ACC112 (cell line): ENCODE results near the gene EFHC2.
"Not testable (repeated sequence)": the region's sequence is repeated elsewhere in the genome, so short reads cannot be mapped to it uniquely, and the experiment has no call there.

Source experiments
- H2AFZ ChIP-seq: fragments of 200-600 bp; sonication (generic); one replicate; pipeline ENCODE4 v1.6.0; 2017; ENCODE audit warnings: antibody characterized with exemption, low read length; ENCODE audit not compliant: unreplicated experiment
- H3K27ac ChIP-seq: fragments of 200-600 bp; sonication (generic); 2 replicates; pipeline ENCODE4 v1.5.1; 2014; ENCODE audit warnings: low read depth, mild to moderate bottlenecking, antibody characterized with exemption, low read length, moderate library complexity
- H3K27me3 ChIP-seq: fragments of 200-600 bp; sonication (generic); 2 replicates; pipeline ENCODE4 v1.6.1; 2014; ENCODE audit warnings: mild to moderate bottlenecking, antibody characterized with exemption, low read length, moderate library complexity, mixed read lengths; ENCODE audit not compliant: insufficient read depth
- H3K36me3 ChIP-seq: fragments of 200-600 bp; sonication (generic); 2 replicates; pipeline ENCODE4 v1.6.1; 2016; ENCODE audit warnings: mild to moderate bottlenecking, antibody characterized with exemption, low read length, moderate library complexity, mixed read lengths; ENCODE audit not compliant: insufficient read depth
- H3K4me1 ChIP-seq: fragments of 200-600 bp; sonication (generic); one replicate; pipeline ENCODE4 v1.6.1; 2016; ENCODE audit warnings: low read length, mixed read lengths; ENCODE audit not compliant: insufficient read depth, unreplicated experiment, control insufficient read depth
- H3K4me3 ChIP-seq: fragments of 200-600 bp; sonication (generic); 2 replicates; pipeline ENCODE4 v1.5.1; 2014; ENCODE audit warnings: mild to moderate bottlenecking, low read depth, low read length
- H3K79me2 ChIP-seq: fragments of 200-600 bp; sonication (generic); one replicate; pipeline ENCODE4 v1.6.0; 2016; ENCODE audit warnings: low read length; ENCODE audit not compliant: control insufficient read depth, unreplicated experiment, insufficient read depth

EFHC2 gene

DNA sequence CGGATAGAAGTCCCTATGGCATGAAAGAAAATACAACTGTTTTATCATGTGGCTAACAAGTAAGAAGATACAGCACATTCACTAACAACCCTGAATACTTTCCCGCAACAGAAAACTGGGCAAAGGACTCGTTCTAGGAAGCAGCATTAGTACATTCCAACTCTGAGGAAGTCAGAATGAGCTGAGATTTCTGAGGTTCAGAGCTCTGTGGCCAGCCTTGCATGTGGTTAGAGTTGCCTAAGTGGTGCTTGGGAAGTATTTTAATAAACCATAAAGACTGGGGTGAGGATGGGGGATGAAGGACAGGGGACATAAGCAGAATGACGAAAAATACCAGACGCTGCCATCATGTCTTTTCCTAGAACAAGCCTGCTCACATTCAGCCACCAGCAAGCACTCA is 82.2 kb downstream of the EFHC2 start:
- Histone ChIP-seq H3K36me3 (no peaks in the 10 kb centered on the region), H3K79me2 (no peaks in the 10 kb centered on the region), H3K27me3 (no peaks in the 10 kb centered on the region), H3K4me3 (no peak overlapping the region), H3K4me1 (no peaks in the 10 kb centered on the region), H3K27ac (no peak overlapping the region), H2AFZ (no peak overlapping the region)

- H3K27me3 ChIP-seq = no peaks in the 10 kb centered on the region
- H3K4me1 ChIP-seq = no peaks in the 10 kb centered on the region
- H3K79me2 ChIP-seq = no peaks in the 10 kb centered on the region
- H3K36me3 ChIP-seq = no peaks in the 10 kb centered on the region
- H3K27ac ChIP-seq = no peak overlapping the region
- H3K4me3 ChIP-seq = no peak overlapping the region
- H2AFZ ChIP-seq = no peak overlapping the region
Measured at GRCh38 chrX:44260609-44261008, 82.9 kb downstream of the EFHC2 start.

- H3K79me2 ChIP-seq, H3K27me3 ChIP-seq, H3K36me3 ChIP-seq, H3K4me1 ChIP-seq, H3K27ac ChIP-seq, H3K4me3 ChIP-seq, H2AFZ ChIP-seq: not testable (repeated sequence)
Measured at GRCh38 chrX:44255742-44256141, 87.7 kb downstream of the EFHC2 start.

DNA sequence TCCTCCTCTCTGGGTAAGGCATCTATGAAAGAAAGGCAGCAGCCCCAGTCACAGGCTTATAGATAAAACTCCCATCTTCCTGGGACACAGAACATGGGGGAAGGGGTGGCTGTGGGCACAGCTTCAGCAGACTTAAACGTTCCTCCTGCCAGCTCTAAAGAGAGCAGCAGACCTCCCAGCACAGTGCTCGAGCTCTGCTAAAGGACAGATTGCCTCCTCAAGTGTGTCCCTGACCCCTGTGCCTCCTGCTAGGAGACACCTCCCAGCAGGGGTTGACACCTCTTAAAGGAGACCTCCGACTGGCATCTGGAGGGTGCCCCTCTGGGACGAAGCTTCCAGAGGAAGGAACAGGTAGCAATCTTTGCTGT is 89.9 kb downstream of the EFHC2 start:
- Histone ChIP-seq H3K36me3 (no peaks in the 10 kb centered on the region), H3K27me3 (no peaks in the 10 kb centered on the region), H2AFZ (peak overlapping the region; percentile 32), H3K27ac (no peak overlapping the region), H3K4me3 (no peak overlapping the region), H3K4me1 (no peaks in the 10 kb centered on the region), H3K79me2 (no peaks in the 10 kb centered on the region)

- peak overlapping the region; percentile 32 for H2AFZ ChIP-seq
- H3K4me3 ChIP-seq, H3K4me1 ChIP-seq, H3K36me3 ChIP-seq, H3K27me3 ChIP-seq, H3K79me2 ChIP-seq, H3K27ac ChIP-seq: not testable (repeated sequence)
Measured at GRCh38 chrX:44252688-44253574, 90.5 kb downstream of the EFHC2 start.

GRCh38 chrX:44247468-44247867 is 96.0 kb downstream of the EFHC2 start:
- no peaks in the 10 kb centered on the region for H3K27me3 ChIP-seq
- H2AFZ ChIP-seq = no peak overlapping the region
- no peak overlapping the region for H3K27ac ChIP-seq
- H3K36me3 ChIP-seq = no peaks in the 10 kb centered on the region
- H3K79me2 ChIP-seq = no peaks in the 10 kb centered on the region
- no peak overlapping the region for H3K4me3 ChIP-seq
- H3K4me1 ChIP-seq = peaks cover 8% of the 10 kb centered on the region

- Histone ChIP-seq H3K4me1 (peaks cover 8% of the 10 kb centered on the region), H3K36me3 (no peaks in the 10 kb centered on the region), H3K79me2 (no peaks in the 10 kb centered on the region), H2AFZ (no peak overlapping the region), H3K4me3 (no peak overlapping the region), H3K27ac (no peak overlapping the region), H3K27me3 (no peaks in the 10 kb centered on the region)
Measured at GRCh38 chrX:44246826-44247225, 96.6 kb downstream of the EFHC2 start.

DNA sequence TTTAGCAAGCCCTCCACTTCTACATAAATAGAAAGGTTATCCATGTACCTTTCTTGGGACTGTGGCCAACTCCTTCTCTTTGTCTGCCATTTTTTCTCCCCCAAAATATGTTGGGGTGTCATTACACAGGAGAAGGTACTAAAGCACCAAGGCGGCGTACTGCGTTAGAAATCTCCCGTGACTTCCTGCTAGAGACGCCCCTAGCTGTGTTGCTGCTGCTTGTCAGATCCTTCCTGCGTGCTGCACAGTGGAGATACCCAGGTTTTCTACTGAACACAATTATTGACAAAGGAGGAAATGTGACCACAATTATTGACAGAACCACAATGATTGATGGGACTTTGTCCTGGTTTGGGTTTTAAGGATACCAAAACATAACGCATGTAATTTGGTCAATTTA is 97.7 kb downstream of the EFHC2 start:
- H2AFZ ChIP-seq = no peak overlapping the region
- H3K27ac ChIP-seq = no peak overlapping the region
- H3K79me2 ChIP-seq = no peaks in the 10 kb centered on the region
- H3K4me3 ChIP-seq = no peak overlapping the region
- no peaks in the 10 kb centered on the region for H3K36me3 ChIP-seq
- H3K27me3 ChIP-seq = no peaks in the 10 kb centered on the region
- H3K4me1 ChIP-seq = peaks cover 8% of the 10 kb centered on the region

- Histone ChIP-seq H3K4me3 (no peak overlapping the region), H3K4me1 (peaks cover 8% of the 10 kb centered on the region), H3K27me3 (no peaks in the 10 kb centered on the region), H2AFZ (peak overlapping the region; percentile 72), H3K36me3 (no peaks in the 10 kb centered on the region), H3K79me2 (no peaks in the 10 kb centered on the region), H3K27ac (no peak overlapping the region)
Measured at GRCh38 chrX:44244008-44244407, 99.5 kb downstream of the EFHC2 start.

DNA sequence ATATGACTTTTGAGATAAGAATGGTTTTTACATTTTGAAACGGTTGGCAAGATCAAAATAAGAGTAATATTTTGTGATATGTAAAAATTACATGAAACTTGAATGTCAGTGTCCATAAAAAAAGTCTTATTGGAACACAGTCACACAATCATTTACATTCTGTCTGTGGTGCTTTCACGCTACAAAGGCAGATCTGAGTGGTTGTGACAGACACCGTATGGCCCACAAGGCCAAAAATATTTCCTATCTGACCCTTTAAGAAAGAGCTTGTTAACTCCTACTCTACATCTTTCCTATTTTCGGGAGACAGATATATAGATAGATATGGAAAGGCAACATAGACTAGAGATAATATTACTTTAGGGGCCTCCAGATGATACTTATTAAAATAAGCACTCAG is 101.9 kb downstream of the EFHC2 start:
- Histone ChIP-seq H3K27me3 (no peaks in the 10 kb centered on the region), H3K36me3 (no peaks in the 10 kb centered on the region), H3K4me3 (no peak overlapping the region), H3K79me2 (no peaks in the 10 kb centered on the region), H2AFZ (no peak overlapping the region), H3K4me1 (peaks cover 8% of the 10 kb centered on the region), H3K27ac (no peak overlapping the region)

DNA sequence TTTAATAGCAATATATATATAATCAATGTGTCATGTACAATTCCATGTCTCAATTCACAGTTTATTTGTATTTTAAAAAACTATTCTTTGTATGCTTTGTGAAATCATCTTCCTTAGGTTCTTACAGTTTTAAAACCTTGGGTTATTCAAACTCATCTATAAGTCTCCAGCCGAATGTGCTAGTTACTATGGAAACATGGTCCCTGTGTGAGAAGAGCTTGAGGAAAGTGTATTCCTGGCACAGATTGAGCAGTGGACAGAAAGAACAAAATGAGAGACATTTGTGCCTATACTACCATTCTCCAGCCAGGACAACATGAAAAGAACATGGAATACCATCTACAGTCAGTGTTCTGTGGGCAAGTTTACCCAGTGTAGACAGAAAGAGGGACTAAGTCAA is 103.4 kb downstream of the EFHC2 start:
- H3K79me2 ChIP-seq = no peaks in the 10 kb centered on the region
- no peak overlapping the region for H2AFZ ChIP-seq
- H3K4me1 ChIP-seq = peaks cover 8% of the 10 kb centered on the region

More for the DNA sequence above, 103.4 kb downstream of the EFHC2 start:
- Histone ChIP-seq H3K36me3 (no peaks in the 10 kb centered on the region), H3K27me3 (no peaks in the 10 kb centered on the region), H3K27ac (no peak overlapping the region), H3K4me3 (no peak overlapping the region)
